GM13977 (cell line): ENCODE data around the gene PDCD2L.

Source experiments
- DNase-seq: peaks from one replicate; pipeline ENCODE4 v3.0.0; 2012; ENCODE audit warnings: low spot score
- in situ Hi-C: fragments of 300-500 bp; cut with MboI; formaldehyde crosslinking; loops from one replicate; pipeline ENCODE4 v1.12.0; 2022; ENCODE audit warnings: low sequenced_read_pairs, low pct_unique_long_range_greater_than_20kb, mixed read lengths, inconsistent platforms; ENCODE audit not compliant: unreplicated experiment
- TF ChIP-seq, protein P1 (sequence below): IDR thresholded peaks from 2 replicates; pipeline ENCODE4 v1.5.1; 2012; ENCODE audit warnings: mild to moderate bottlenecking, control low read depth; ENCODE audit not compliant: insufficient read depth; ENCODE audit errors: extremely low read depth, missing control alignments

Gene PDCD2L

DNA sequence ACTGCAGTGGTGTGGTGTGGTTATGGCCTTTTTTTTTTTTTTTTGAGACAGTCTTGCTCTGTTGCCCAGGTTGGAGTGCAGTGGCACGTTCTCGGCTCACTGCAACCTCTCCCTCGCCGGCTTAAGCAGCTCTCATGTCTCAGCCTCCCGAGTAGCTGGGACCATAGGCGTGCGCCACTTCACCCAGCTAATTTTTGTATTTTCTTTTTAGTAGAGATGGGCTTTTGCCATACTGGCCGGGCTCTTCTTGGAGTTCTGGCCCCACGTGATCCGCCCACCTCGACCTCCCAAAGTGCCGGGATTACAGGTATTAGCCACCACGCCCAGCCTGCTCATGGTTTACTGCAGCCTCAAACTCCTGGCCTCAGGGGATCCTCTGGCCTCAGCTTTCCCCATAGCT is 7.0 kb downstream of the PDCD2L start:
- no peak for DNase-seq
- TF ChIP-seq, protein P1, sequence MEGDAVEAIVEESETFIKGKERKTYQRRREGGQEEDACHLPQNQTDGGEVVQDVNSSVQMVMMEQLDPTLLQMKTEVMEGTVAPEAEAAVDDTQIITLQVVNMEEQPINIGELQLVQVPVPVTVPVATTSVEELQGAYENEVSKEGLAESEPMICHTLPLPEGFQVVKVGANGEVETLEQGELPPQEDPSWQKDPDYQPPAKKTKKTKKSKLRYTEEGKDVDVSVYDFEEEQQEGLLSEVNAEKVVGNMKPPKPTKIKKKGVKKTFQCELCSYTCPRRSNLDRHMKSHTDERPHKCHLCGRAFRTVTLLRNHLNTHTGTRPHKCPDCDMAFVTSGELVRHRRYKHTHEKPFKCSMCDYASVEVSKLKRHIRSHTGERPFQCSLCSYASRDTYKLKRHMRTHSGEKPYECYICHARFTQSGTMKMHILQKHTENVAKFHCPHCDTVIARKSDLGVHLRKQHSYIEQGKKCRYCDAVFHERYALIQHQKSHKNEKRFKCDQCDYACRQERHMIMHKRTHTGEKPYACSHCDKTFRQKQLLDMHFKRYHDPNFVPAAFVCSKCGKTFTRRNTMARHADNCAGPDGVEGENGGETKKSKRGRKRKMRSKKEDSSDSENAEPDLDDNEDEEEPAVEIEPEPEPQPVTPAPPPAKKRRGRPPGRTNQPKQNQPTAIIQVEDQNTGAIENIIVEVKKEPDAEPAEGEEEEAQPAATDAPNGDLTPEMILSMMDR, result no peak
- in situ Hi-C loops, result no loop called here

DNA sequence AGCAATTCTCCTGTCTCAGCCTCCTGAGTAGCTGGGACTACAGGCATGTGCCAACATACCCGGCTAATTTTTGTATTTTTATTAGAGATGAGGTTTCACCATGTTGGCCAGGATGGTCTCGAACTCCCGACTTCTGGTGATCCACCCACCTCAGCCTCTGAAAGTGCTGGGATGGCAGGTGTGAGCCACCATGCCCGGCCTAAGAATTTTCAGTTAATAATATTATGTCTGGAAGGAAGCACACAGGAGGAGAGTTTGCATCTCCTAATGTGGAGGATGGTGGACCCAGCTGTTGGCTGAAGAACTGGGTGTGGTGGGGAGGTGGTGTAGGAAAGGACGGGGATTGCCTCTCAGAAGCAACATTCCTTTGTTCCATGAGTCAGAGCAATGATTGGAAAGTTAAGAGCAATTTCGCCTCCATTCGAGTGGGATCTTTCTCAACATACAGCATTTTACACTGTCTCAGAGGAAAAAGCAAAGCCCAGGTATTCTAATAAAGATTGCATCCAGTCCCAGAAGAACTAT is 11.9 kb downstream of the PDCD2L start:
- no peak for DNase-seq
- in situ Hi-C loops, result no loop called here
- TF ChIP-seq, protein P1, result no peak

DNA sequence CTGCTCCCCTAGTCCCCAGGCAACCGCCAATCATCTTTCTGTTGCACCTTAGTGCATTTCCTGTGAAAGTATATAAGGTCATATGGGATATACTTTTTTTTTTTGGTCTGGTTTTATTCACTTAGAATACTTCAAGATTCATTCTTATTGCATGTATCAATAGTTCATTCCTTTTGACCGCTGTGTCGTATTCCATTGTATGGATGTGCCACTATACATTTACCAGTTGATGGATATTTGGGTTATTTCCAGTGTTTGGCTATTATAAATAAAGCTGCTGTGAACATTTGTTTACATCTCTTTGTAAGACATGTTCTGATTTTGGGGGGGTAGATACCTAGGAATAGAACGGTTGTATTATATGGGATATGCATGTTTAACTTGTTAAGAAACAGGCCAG is 14.1 kb downstream of the PDCD2L start:
- TF ChIP-seq, protein P1, result no peak
- DNase-seq, result no peak
- in situ Hi-C loops, result no loop called here

DNA sequence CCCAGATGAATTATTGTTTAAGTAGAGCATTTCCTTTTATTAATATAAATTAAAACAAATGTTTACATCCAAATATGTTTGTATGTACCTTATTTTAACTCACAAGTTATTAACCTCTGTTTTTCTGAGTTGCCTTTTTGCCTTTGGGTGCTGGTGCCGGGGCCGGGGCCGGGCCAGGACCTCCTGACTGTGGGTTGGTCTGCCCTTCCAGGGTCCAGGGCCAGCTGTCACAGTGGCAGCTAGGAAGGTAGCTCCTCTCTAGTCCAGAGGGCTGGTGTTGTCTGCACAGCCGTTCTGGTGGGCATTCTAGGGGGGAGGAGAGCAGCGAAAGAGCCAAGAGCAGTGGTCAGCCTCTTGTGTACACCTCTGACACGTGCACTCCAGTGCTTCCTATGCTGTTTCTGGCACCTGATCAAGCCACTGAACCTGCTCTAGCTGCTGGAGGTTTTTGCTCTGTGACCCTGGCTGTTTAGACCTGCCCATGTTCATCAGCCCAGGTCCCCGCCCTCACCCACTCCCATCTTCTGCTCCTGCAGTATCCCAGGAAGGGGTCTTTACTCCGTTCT is 22.0 kb downstream of the PDCD2L start:
- TF ChIP-seq, protein P1, result no peak
- in situ Hi-C loops, result no loop called here
- DNase-seq, result no peak

DNA sequence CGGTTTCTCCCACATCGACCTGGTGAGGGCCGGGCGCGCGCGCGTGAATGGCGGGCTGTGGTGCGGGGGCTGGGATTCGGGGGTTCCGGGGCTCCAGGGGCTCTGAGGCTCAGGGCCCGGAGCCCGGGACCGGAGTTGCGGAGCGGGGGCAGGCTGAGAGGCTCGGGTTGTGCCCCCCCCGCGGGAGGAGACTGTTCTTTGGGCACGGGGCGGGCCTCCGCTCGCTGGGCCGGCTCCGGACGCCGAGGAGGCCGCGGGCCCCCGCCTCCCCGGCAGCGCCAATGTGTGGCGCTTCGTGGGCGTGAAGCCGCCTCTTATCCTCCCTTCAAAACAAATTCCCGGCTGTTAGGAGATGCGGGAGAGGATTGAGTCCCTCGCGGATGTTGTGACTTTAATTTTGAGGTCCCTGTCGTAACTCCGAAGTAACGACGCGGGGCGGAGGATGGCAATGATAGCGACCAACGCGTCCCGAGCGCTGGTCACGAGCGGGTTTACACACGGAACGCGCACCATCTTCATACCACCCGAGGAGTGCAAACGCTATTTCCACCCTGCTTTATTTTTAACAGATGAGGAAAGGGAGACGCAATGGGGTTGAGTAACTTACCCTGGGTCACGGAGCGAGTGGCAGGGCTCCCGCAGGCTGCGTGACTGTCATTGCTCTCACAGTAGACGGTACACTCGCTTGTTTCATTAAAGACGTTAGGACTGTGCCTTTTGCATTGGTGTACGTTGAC is 24.5 kb downstream of the PDCD2L start:
- in situ Hi-C loops, result no loop called here
- DNase-seq, result peak; percentile 65
- TF ChIP-seq, protein P1, result no peak

DNA sequence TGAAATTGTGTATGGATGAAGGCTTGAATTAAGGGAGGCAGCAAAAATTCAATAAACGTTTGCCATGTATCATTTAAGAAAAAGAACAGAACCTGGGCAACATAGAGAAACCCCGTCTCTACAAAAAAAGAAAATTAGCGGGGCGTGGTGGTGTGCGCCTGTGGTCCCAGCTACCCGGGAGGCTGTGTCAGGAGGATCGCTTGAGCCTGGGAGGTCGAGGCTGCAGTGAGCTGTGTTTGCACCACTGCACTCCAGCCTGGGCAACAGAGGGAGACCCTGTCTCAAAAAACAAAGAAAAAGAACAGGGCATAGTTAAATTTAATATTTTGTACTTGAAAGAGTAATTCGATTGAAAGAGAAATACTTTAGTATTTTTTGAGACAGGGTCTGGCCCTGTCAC is 25.4 kb downstream of the PDCD2L start:
- no peak for DNase-seq
- in situ Hi-C loops, result no loop called here
- TF ChIP-seq, protein P1, result no peak
